PFSK-1 (cell line): ENCODE results near the gene MIPOL1.

Experiments
- FOXP2 ChIP-seq: optimal IDR thresholded peaks from 2 replicates; pipeline ENCODE3; 2011; ENCODE audit warnings: borderline replicate concordance, control low read depth, inconsistent platforms; ENCODE audit not compliant: insufficient read depth; ENCODE audit errors: extremely low read length, extremely low read depth
- REST ChIP-seq, 2 experiments: IDR thresholded peaks; 2 replicates each; pipeline versions ENCODE4 v1.6.1 to v1.8.0; 2011 to 2012; ENCODE audit warnings: low read depth in 2 of 2, low read length in 2 of 2, control low read depth in 1 of 2, inconsistent platforms in 1 of 2, mild to moderate bottlenecking in 1 of 2, moderate library complexity in 1 of 2; ENCODE audit not compliant: insufficient read depth in 1 of 2
- TAF1 ChIP-seq: IDR thresholded peaks from 2 replicates; pipeline ENCODE4 v1.6.1; 2012; ENCODE audit warnings: low read length, control low read depth, borderline replicate concordance; ENCODE audit not compliant: insufficient read depth

GRCh38 chr14:37591311-37591940 lies 393.7 kb downstream of the MIPOL1 start:
- TF ChIP-seq FOXP2 = no peak
- no peak for TF ChIP-seq TAF1
- TF ChIP-seq REST (IDR thresholded peaks at IDR 0.05; ENCODE audit: insufficient read depth in 1 of 2, low read depth in 2 of 2, low read length in 2 of 2) = no peak
